ENCODE results near the gene RAB30.

RAB30 gene

GRCh38 chr11:83007477-83007876 lies 64.2 kb downstream of the RAB30 start:
- Mint-ChIP-seq H3K27ac (peak overlapping the region; percentile 62), H3K27me3 (no peaks in the 10 kb centered on the region), H3K9me3 (no peaks in the 10 kb centered on the region), H3K36me3 (ENCODE audit: low read depth) (peaks cover 15% of the 10 kb centered on the region), H3K4me3 (no peak overlapping the region), H3K4me1 (ENCODE audit: low read depth) (peaks cover 23% of the 10 kb centered on the region)
- intact Hi-C loops (cut with micrococcal nuclease): loop anchor here (2.0 kb wide), 1 partner anchor 65 kb away; no protein-coding TSS in a partner anchor

GRCh38 chr11:83006877-83007330 lies 64.8 kb downstream of the RAB30 start:
- Mint-ChIP-seq H3K4me3 (no peak overlapping the region), H3K27me3 (no peaks in the 10 kb centered on the region), H3K27ac (peak overlapping the region; percentile 54), H3K4me1 (ENCODE audit: low read depth) (peaks cover 28% of the 10 kb centered on the region), H3K9me3 (no peaks in the 10 kb centered on the region), H3K36me3 (ENCODE audit: low read depth) (peaks cover 15% of the 10 kb centered on the region)
- intact Hi-C loops (cut with micrococcal nuclease): loop anchor here (2.0 kb wide), 1 partner anchor 66 kb away; no protein-coding TSS in a partner anchor

GRCh38 chr11:83004746-83005556 lies 66.7 kb downstream of the RAB30 start:
- Mint-ChIP-seq H3K27ac (no peak overlapping the region), H3K27me3 (no peaks in the 10 kb centered on the region), H3K4me1 (ENCODE audit: low read depth) (peaks cover 29% of the 10 kb centered on the region), H3K4me3 (no peak overlapping the region), H3K36me3 (ENCODE audit: low read depth) (peaks cover 13% of the 10 kb centered on the region), H3K9me3 (no peaks in the 10 kb centered on the region)
- intact Hi-C loops (cut with micrococcal nuclease): no loop called here

DNA sequence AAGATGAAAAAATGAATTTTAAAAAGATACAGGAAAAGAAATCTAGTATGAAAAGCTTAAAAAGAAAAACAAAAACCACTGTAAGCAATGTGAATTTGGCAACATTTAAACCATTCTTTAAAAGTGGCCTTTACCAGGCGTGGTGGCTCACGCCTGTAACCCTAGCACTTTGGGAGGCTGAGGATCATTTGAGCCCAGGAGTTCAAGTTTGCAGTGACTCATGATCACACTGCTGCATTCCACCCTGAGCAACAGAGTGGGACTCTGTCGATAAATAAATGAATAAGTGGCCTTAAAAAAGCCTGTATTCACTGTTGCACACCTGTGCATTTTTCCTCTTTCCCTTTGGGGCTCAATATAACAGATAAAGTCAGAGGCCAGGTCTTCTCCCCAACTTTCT lies 69.2 kb downstream of the RAB30 start:
- H3K4me3 Mint-ChIP-seq: no peak overlapping the region
- peaks cover 2% of the 10 kb centered on the region for H3K27me3 Mint-ChIP-seq
- H3K36me3 Mint-ChIP-seq (ENCODE audit: low read depth): no peaks in the 10 kb centered on the region
- no peaks in the 10 kb centered on the region for H3K9me3 Mint-ChIP-seq
- intact Hi-C loops (cut with micrococcal nuclease): no loop called here
- peaks cover 21% of the 10 kb centered on the region for H3K4me1 Mint-ChIP-seq (ENCODE audit: low read depth)
- H3K27ac Mint-ChIP-seq: no peak overlapping the region

- no peaks in the 10 kb centered on the region for H3K9me3 Mint-ChIP-seq
- peaks cover 3% of the 10 kb centered on the region for H3K36me3 Mint-ChIP-seq (ENCODE audit: low read depth)
- peaks cover 18% of the 10 kb centered on the region for H3K4me1 Mint-ChIP-seq (ENCODE audit: low read depth)
- peaks cover 2% of the 10 kb centered on the region for H3K27me3 Mint-ChIP-seq
- no peak overlapping the region for H3K27ac Mint-ChIP-seq
- intact Hi-C loops (cut with micrococcal nuclease): no loop called here
- no peak overlapping the region for H3K4me3 Mint-ChIP-seq
Observed at GRCh38 chr11:83002053-83002452, 69.6 kb downstream of the RAB30 start.

- intact Hi-C loops (cut with micrococcal nuclease): no loop called here
- H3K9me3 Mint-ChIP-seq: no peaks in the 10 kb centered on the region
- H3K4me3 Mint-ChIP-seq: no peak overlapping the region
- H3K4me1 Mint-ChIP-seq (ENCODE audit: low read depth): peaks cover 11% of the 10 kb centered on the region
- H3K27ac Mint-ChIP-seq: no peak overlapping the region
- peaks cover 17% of the 10 kb centered on the region for H3K36me3 Mint-ChIP-seq (ENCODE audit: low read depth)
- peaks cover 2% of the 10 kb centered on the region for H3K27me3 Mint-ChIP-seq
Observed at GRCh38 chr11:83000381-83000780, 71.3 kb downstream of the RAB30 start.

DNA sequence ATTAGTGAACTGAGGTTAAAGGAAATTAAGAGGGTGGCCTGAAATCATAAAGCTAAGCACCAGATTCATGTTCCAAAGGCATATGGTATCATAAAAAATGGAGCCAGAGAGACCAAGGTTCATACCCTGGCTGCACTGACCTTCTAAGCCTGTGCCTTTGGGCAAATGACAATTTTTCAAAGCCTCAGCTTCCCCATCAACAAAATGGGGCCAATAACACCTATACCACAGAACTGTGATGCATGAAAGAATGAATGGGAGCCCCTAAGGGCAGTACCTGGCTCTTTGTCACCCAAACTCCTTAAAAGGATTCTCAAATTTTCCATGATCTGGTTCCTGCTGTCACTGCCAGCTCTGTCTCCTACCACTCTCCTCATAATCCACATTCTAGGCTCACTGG lies 72.5 kb downstream of the RAB30 start:
- no peak overlapping the region for H3K27ac Mint-ChIP-seq
- peaks cover 23% of the 10 kb centered on the region for H3K36me3 Mint-ChIP-seq (ENCODE audit: low read depth)
- intact Hi-C loops (cut with micrococcal nuclease): no loop called here
- H3K27me3 Mint-ChIP-seq: peaks cover 2% of the 10 kb centered on the region
- peaks cover 11% of the 10 kb centered on the region for H3K4me1 Mint-ChIP-seq (ENCODE audit: low read depth)
- no peak overlapping the region for H3K4me3 Mint-ChIP-seq
- no peaks in the 10 kb centered on the region for H3K9me3 Mint-ChIP-seq

GRCh38 chr11:82998697-82999096 lies 73.0 kb downstream of the RAB30 start:
- H3K4me1 Mint-ChIP-seq (ENCODE audit: low read depth): peaks cover 11% of the 10 kb centered on the region
- H3K4me3 Mint-ChIP-seq: no peak overlapping the region
- intact Hi-C loops (cut with micrococcal nuclease): no loop called here
- H3K36me3 Mint-ChIP-seq (ENCODE audit: low read depth): peaks cover 29% of the 10 kb centered on the region
- no peaks in the 10 kb centered on the region for H3K9me3 Mint-ChIP-seq
- H3K27me3 Mint-ChIP-seq: peaks cover 2% of the 10 kb centered on the region
- H3K27ac Mint-ChIP-seq: no peak overlapping the region

DNA sequence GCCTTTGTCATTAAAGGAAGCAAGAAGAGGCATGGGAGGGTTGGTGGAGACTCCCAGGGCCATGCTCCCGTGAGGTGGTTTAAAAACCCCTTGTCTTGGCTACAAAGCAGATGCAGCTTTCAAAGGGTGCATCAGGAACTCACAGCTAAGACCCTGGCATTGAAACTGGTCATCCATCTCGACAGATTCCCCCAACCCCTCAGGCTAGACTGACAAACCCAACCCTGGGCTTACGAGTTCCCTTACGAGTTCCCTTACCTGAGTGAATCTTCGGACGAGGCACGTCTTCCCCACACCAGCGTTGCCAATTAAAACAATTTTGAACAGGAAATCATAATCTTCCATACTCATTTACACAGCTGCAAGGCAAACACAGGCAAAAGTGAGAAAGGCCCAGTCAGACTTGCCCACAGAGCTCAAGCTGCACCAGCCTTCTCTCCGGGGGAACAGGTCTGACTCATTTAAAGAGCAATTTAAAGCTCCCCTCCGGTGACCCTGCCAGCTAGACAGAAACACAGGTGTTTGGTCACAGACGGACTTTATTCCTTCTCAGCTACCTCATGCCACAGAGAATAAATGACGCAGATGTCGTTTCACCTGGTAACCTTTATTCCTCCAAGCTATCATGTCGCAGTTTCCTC lies 74.6 kb downstream of the RAB30 start:
- peaks cover 2% of the 10 kb centered on the region for H3K27me3 Mint-ChIP-seq
- no peak overlapping the region for H3K4me3 Mint-ChIP-seq
- peaks cover 8% of the 10 kb centered on the region for H3K4me1 Mint-ChIP-seq (ENCODE audit: low read depth)
- no peaks in the 10 kb centered on the region for H3K9me3 Mint-ChIP-seq
- peaks cover 45% of the 10 kb centered on the region for H3K36me3 Mint-ChIP-seq (ENCODE audit: low read depth)
- H3K27ac Mint-ChIP-seq: no peak overlapping the region
- intact Hi-C loops (cut with micrococcal nuclease): no loop called here

DNA sequence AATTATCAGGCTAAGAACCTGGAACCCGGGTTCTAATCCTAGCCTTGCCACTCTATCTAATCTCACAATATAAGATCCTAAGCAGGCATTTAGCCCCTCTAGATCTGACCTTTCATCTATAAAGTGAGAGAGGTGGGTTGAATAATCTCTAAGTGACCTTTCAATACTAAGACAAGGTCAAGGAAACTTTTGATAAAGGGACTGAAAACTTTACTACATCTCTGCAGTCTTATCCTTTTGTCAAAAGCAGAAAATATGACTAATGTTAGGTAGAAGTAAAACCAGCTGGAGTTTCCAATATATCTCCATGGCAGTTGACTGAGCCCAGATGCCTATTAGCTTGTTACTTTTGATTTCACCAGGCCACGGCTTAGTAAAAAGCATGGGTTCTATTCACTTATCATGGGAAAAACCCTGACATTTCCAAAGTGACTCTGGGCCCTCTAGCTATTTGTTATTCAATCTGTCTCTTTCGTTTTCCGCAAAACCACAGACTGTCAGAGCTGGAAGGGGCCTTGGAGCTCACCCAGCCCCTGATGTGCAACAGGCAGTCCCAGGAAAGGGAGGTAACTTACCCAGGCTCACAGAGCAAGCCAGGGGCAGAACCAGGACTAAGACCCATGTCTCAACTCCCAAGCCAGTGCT lies 75.8 kb downstream of the RAB30 start:
- intact Hi-C loops (cut with micrococcal nuclease): no loop called here
- Mint-ChIP-seq H3K36me3 (ENCODE audit: low read depth) (peaks cover 53% of the 10 kb centered on the region), H3K4me3 (no peak overlapping the region), H3K4me1 (ENCODE audit: low read depth) (peaks cover 5% of the 10 kb centered on the region), H3K27me3 (peaks cover 2% of the 10 kb centered on the region), H3K27ac (no peak overlapping the region), H3K9me3 (no peaks in the 10 kb centered on the region)

DNA sequence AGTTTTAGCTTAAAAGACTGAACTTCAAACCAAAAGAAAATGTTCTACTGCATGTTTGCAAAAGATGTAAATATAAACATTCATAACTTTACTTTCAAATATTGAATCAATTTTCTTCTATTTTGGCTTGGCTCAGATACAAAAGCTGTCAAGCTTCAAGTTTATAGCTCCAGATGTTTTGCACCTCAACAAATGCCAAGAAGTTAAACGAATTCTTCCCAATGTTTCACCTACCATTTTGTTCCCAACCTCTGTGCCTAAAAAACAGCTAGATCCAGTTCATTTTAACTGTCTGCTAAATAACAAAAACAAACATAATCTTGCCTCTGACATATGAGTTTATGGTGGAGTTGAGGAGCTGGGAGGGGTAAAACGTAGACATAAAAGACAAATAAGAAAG lies 76.5 kb downstream of the RAB30 start:
- Mint-ChIP-seq H3K36me3 (ENCODE audit: low read depth) (peaks cover 53% of the 10 kb centered on the region), H3K27me3 (peaks cover 2% of the 10 kb centered on the region), H3K4me3 (no peak overlapping the region), H3K27ac (no peak overlapping the region), H3K9me3 (no peaks in the 10 kb centered on the region), H3K4me1 (ENCODE audit: low read depth) (peaks cover 5% of the 10 kb centered on the region)
- intact Hi-C loops (cut with micrococcal nuclease): no loop called here

DNA sequence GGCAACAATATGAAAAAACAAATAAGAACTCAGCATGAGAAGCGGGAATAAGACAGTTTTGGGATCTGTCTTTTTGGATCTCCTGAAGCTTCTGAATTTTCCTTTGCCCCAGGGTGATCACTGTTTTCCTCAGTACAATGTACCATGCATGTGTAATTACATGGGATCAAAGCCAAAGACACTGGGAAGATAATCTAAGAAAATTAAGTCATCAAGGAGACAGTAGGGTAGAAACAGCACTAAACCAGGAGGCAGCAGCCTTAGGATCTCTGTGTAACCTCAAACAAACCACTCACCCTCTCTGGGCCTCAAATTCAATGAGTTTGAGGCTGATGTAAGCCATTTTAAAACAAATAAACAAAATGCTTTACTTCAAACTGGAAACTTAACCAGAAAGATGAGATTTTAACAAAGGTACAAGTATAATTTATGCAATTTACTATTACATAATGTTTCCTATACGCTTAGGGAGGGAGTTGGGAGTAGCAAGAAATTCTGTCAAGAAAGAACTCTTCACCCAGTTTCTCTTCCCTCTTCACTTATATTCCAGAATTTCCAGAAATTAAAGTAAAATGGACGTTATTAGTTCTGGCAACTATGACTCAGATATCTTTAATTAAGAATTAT lies 77.0 kb downstream of the RAB30 start:
- H3K36me3 Mint-ChIP-seq (ENCODE audit: low read depth): peaks cover 53% of the 10 kb centered on the region
- H3K9me3 Mint-ChIP-seq: no peaks in the 10 kb centered on the region
- no peak overlapping the region for H3K4me3 Mint-ChIP-seq
- peaks cover 3% of the 10 kb centered on the region for H3K4me1 Mint-ChIP-seq (ENCODE audit: low read depth)
- peaks cover 1% of the 10 kb centered on the region for H3K27me3 Mint-ChIP-seq
- intact Hi-C loops (cut with micrococcal nuclease): no loop called here
- H3K27ac Mint-ChIP-seq: no peak overlapping the region

- intact Hi-C loops (cut with micrococcal nuclease): no loop called here
- peaks cover 62% of the 10 kb centered on the region for H3K36me3 Mint-ChIP-seq (ENCODE audit: low read depth)
- H3K4me3 Mint-ChIP-seq: no peak overlapping the region
- H3K4me1 Mint-ChIP-seq (ENCODE audit: low read depth): no peaks in the 10 kb centered on the region
- H3K27me3 Mint-ChIP-seq: no peaks in the 10 kb centered on the region
- no peak overlapping the region for H3K27ac Mint-ChIP-seq
- H3K9me3 Mint-ChIP-seq: no peaks in the 10 kb centered on the region
Observed at GRCh38 chr11:82992223-82992622, 79.5 kb downstream of the RAB30 start.

Data from dendritic cell treated with granulocyte-macrophage colony-stimulating factor and Interleukin-4, amounts not matched to agents 40 ng/mL and 50 ng/mL, for 4 days (primary cell).